Measurements from ENCODE around the gene BDKRB2. TPM values are rescaled to one million over a fixed set of nuclear protein-coding genes. Genes with fewer than 3 reads are reported as not detected.

Gene BDKRB2
- total RNA-seq, 1 experiment from 2014 or later = 0.49 TPM

- no peaks in the 10 kb centered on the region for H3K36me3 ChIP-seq (ENCODE audit: control insufficient read depth in 1 of 2, insufficient read depth in 2 of 2, low read length in 2 of 2)
- no peaks in the 10 kb centered on the region for H3K79me2 ChIP-seq (ENCODE audit: insufficient read depth, low read length)
- ChIA-PET CTCF (no interaction called here), RAD21 (ENCODE audit: low non-redundant PET in 1 of 2, low total read pairs in 2 of 2, uncharacterized antibody in 2 of 2, unreplicated experiment in 2 of 2) (no interaction called here), POLR2A (no interaction called here)
- TF ChIP-seq ZBTB33 (IDR thresholded peaks at IDR 0.05; ENCODE audit: extremely low read depth, insufficient replicate concordance, low read length) = no peak
- H3K4me3 ChIP-seq (replicated peaks in 1 of 2; ENCODE audit: low read depth in 1 of 2, low read length in 2 of 2) = no peak overlapping the region
- H2AFZ ChIP-seq (ENCODE audit: low read depth, low read length, poor library complexity, severe bottlenecking) = no peak overlapping the region
- intact Hi-C loops (cut with micrococcal nuclease) = no loop called here
- H3K4me2 ChIP-seq (ENCODE audit: low read length) = no peak overlapping the region
- no TSS peak for BruUV-seq (replicated peaks)
- H4K20me1 ChIP-seq (ENCODE audit: insufficient read depth) = no peaks in the 10 kb centered on the region
- no peak overlapping the region for H3K27ac ChIP-seq (ENCODE audit: low read depth, low read length)
- DNase-seq (ENCODE audit: low read depth, low spot score) = no peak
- no peak for ATAC-seq
- H3K9me3 ChIP-seq (ENCODE audit: control insufficient read depth in 1 of 2, insufficient read depth in 1 of 2, low read depth in 1 of 2, low read length in 2 of 2) = no peaks in the 10 kb centered on the region
- H3K27me3 ChIP-seq (ENCODE audit: insufficient read depth, low read length) = peaks cover 6% of the 10 kb centered on the region; the same call in 1 of the 2 replicates
- no peaks in the 10 kb centered on the region for H3K9me2 ChIP-seq (ENCODE audit: insufficient read depth)
- H3K9ac ChIP-seq (ENCODE audit: low read length) = no peak overlapping the region
- no peaks in the 10 kb centered on the region for H3K4me1 ChIP-seq (ENCODE audit: control insufficient read depth in 1 of 2, insufficient read depth in 2 of 2, low read length in 2 of 2)
These were observed 15.3 kb upstream of the BDKRB2 start for GRCh38 chr14:96189281-96189711.

DNA sequence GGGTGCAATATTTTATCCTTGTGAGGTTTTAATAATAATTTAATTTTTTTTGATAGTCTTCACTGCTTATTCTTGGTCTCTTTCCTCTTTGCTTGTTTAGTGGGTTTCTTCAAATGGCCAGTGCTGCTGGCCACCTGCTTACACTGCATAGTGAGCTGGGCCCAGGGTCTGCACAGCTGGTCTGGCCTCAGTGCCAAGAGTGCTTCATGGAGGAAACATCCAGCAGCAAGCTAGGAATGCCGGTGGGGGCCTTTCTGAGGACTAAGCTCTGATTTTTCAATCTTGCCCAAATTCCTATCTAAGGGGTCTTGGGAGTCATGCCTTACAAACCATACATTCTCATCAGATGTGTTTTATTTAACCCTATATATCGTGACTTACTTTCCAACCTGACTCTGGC, 13.3 kb upstream of the BDKRB2 start:
- POLR2A ChIA-PET = no interaction called here
- no peaks in the 10 kb centered on the region for H4K20me1 ChIP-seq (ENCODE audit: insufficient read depth)
- CTCF ChIA-PET = no interaction called here
- H3K27me3 ChIP-seq (ENCODE audit: insufficient read depth, low read length) = peaks cover 5% of the 10 kb centered on the region; the same call in 1 of the 2 replicates
- H3K4me3 ChIP-seq (replicated peaks in 1 of 2; ENCODE audit: low read depth in 1 of 2, low read length in 2 of 2) = no peak overlapping the region
- RAD21 ChIA-PET (ENCODE audit: low non-redundant PET in 1 of 2, low total read pairs in 2 of 2, uncharacterized antibody in 2 of 2, unreplicated experiment in 2 of 2) = no interaction called here
- H3K79me2 ChIP-seq (ENCODE audit: insufficient read depth, low read length) = no peaks in the 10 kb centered on the region
- H3K9ac ChIP-seq (ENCODE audit: low read length) = no peak overlapping the region
- intact Hi-C loops (cut with micrococcal nuclease) = no loop called here
- DNase-seq (ENCODE audit: low read depth, low spot score) (no peak), ATAC-seq (no peak)
- no peaks in the 10 kb centered on the region for H3K36me3 ChIP-seq (ENCODE audit: control insufficient read depth in 1 of 2, insufficient read depth in 2 of 2, low read length in 2 of 2)
- H3K4me2 ChIP-seq (ENCODE audit: low read length) = no peak overlapping the region
- no peaks in the 10 kb centered on the region for H3K9me2 ChIP-seq (ENCODE audit: insufficient read depth)
- H3K9me3 ChIP-seq (ENCODE audit: control insufficient read depth in 1 of 2, insufficient read depth in 1 of 2, low read depth in 1 of 2, low read length in 2 of 2) = no peaks in the 10 kb centered on the region
- H2AFZ ChIP-seq (ENCODE audit: low read depth, low read length, poor library complexity, severe bottlenecking) = no peak overlapping the region
- H3K4me1 ChIP-seq (ENCODE audit: control insufficient read depth in 1 of 2, insufficient read depth in 2 of 2, low read length in 2 of 2) = no peaks in the 10 kb centered on the region; a peak in 1 of 4 replicates
- no peak overlapping the region for H3K27ac ChIP-seq (ENCODE audit: low read depth, low read length)
- no TSS peak for BruUV-seq (replicated peaks)
- TF ChIP-seq REST (IDR thresholded peaks at IDR 0.05; ENCODE audit: low read depth) (no peak), ZBTB33 (IDR thresholded peaks at IDR 0.05; ENCODE audit: extremely low read depth, insufficient replicate concordance, low read length) (no peak), SRF (IDR thresholded peaks at IDR 0.05; ENCODE audit: low read depth) (no peak), CBX3 (IDR thresholded peaks at IDR 0.05; ENCODE audit: low read depth) (no peak), YY1 (IDR thresholded peaks at IDR 0.05; ENCODE audit: extremely low read depth, insufficient replicate concordance, low read depth, low read length) (no peak), CEBPB (IDR thresholded peaks at IDR 0.05; ENCODE audit: low read depth) (no peak), FOSL1 (IDR thresholded peaks at IDR 0.05; ENCODE audit: low read depth) (no peak), ZFX (IDR thresholded peaks at IDR 0.05) (no peak), POLR2AphosphoS5 (IDR thresholded peaks at IDR 0.05; ENCODE audit: low read depth, low read length) (no peak), JUND (IDR thresholded peaks at IDR 0.05) (no peak), TCF7L2 (IDR thresholded peaks at IDR 0.05; ENCODE audit: borderline replicate concordance, extremely low read depth, insufficient read depth, insufficient read length) (no peak), EZH2 (IDR thresholded peaks at IDR 0.05) (no peak)
- TF ChIP-seq, protein P1, sequence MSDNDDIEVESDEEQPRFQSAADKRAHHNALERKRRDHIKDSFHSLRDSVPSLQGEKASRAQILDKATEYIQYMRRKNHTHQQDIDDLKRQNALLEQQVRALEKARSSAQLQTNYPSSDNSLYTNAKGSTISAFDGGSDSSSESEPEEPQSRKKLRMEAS (IDR thresholded peaks at IDR 0.05) = no peak

Measured in HCT116 (cell line).